Fibroblast of skin of right biceps (primary cell): ENCODE data around the gene NTF4.
"Not testable (repeated sequence)": the region's sequence is repeated elsewhere in the genome, so short reads cannot be mapped to it uniquely, and the experiment has no call there.

Experiments
- DNase-seq: peaks from one replicate; pipeline ENCODE4 v3.0.0-alpha.2; 2013

NTF4 gene

GRCh38 chr19:49056101-49056901, 8.3 kb downstream of the NTF4 start:
- DNase-seq = peak; percentile 58

DNA sequence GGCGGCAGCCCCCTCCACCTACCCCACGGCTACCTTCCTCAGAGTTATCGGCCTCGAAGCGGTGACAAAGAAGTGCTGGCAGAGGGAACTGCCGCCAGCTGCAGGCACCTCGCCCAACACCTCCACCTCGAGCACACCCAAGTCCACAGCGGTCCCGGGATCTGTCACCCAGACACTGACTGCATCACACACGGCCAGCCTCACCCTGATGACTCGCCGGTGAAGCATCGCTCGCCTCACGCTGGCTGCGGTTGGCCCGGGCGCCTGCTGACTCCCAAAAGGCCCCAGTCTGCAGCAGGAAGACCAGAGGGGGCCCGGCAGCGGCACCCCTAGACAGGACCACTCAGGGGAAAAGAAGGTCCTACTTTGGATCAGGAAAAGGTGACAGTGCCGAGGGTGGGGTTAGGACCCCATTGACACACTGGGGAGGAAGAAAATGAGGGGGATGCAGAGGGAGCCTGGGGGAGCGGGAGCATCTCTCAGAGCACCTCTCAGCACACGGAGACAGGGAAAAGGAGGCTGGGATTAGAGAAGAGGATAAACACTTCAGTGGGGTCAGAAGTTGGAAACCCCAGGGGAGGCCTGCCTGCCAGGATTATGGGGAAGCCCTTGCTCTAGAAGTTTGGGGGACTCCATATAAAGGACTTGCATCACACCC, 14.1 kb downstream of the NTF4 start:
- DNase-seq = peak; percentile 82

DNA sequence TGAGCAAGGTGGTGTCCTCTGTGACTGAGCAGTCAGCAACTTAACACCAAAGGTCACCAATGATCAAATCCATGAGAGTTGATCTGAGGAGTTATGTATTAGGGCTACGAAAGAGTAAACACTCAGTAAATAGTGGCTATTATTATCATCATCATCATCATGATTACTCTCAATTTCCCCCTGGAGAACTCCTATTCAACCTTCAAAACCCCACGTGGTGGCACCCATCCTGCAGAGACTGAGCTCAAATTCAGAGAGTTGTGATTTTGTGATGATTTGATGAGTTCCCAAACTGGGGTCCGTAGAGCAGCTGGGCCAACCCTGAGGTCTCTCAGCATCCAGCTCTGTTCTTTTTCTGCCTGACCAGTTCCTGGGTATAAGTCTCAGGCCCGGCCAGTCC, 14.8 kb downstream of the NTF4 start:
- not testable (repeated sequence) for DNase-seq

DNA sequence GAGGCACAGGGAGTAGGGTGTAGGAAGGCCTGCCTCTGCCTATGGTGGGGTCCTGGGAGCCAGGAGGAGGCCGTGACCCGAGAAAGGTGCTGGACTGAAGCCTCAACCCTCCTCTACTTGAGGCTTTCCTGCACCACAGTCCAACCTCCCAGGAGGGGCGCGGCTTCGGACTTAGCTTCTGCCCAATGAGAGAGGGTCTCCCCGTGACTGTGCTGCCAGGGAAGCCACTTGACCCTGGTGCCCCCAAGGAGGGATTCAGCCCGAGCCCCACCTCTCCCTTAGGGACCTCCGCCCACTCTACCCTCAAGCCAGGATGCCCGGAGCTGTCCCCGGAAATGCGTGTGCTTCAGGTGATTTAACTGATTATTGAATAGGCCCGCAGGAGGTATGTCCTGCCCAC, 15.6 kb downstream of the NTF4 start, which contains the start of gene CGB8:
CGB8 (minus strand) TSS at position 101 of the 400 bp plus-strand sequence. CDS start 372 bp downstream, outside the sequence.
- DNase-seq = not testable (repeated sequence)

DNA sequence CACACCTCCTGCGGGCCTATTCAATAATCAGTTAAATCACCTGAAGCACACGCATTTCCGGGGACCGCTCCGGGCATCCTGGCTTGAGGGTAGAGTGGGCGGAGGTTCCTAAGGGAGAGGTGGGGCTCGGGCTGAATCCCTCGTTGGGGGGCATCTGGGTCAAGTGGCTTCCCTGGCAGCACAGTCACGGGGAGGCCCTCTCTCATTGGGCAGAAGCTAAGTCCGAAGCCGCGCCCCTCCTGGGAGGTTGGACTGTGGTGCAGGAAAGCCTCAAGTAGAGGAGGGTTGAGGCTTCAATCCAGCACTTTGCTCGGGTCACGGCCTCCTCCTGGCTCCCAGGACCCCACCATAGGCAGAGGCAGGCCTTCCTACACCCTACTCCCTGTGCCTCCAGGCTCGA, 21.1 kb downstream of the NTF4 start, which contains the start of gene CGB5:
CGB5 (plus strand) TSS at position 301 of the 400 bp plus-strand sequence. CDS start 362 bp downstream, outside the sequence.
- not testable (repeated sequence) for DNase-seq

- not testable (repeated sequence) for DNase-seq
Measured at GRCh38 chr19:49042666-49043065, 22.0 kb downstream of the NTF4 start.

GRCh38 chr19:49042177-49042576, 22.4 kb downstream of the NTF4 start:
- peak; percentile 49 for DNase-seq

GRCh38 chr19:49039736-49040135, 24.9 kb downstream of the NTF4 start:
- not testable (repeated sequence) for DNase-seq

DNA sequence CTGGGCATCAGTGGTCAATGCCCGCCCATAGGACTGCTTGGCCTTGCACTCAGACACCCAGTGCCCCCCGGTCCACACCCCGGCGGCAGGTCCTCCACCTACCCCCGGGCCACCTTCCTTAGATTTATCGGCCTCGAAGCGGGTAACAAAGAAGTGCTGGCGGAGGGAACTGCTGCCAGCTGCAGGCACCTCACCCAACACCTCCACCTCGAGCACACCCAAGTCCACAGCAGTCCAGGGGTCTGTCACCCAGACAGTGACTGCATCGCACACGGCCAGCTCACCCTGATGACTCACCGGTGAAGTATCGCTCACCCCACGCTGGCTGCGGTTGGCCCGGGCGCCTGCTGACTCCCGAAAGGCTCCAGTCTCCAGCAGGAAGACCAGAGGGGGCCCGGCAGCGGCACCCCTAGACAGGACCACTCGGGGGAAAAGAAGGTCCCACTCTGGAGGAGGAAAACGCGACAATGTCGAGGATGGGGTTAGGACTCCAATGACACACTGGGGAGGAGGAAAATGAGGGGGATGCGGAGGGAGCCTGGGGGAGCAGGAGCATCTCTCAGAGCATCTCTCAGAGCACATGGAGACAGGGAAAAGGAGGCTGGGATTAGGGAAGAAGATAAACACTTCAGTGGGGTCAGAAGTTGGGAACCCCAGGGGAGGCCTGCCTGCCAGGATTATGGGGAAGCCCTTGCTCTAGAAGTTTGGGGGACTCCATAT, 25.9 kb downstream of the NTF4 start:
- DNase-seq = peak; percentile 80

GRCh38 chr19:49038111-49038510, 26.5 kb downstream of the NTF4 start:
- not testable (repeated sequence) for DNase-seq

DNA sequence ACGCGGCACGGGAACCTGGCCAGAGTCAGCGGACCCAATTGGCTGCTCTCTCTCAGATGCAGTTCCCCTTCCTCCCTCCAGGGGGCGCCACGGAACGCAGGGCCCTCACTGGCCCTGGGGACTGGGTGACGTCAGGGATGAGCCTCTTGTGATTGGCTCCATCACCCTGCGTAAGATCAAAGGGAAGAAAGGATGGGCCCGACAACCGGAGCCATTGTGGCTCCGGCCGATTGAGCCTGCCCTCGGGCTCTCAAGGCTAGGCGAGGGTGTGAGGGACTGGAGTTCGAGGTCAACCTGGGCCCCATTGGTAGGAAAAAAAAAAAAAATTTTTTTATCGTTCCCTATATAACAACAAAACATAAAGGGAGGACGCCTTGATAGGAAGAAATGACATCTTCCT, 27.8 kb downstream of the NTF4 start, which contains the start of gene CGB1:
CGB1 (minus strand) TSS at position 81 of the 400 bp plus-strand sequence. CDS start 184 bp downstream, outside the sequence.
- DNase-seq = not testable (repeated sequence)

- peak; percentile 28 for DNase-seq
Measured at GRCh38 chr19:49031642-49032301, 32.8 kb downstream of the NTF4 start, which contains the start of gene CGB2. CGB2 (plus strand) TSS chr19:49031890; CDS start chr19:49032096, 206 bp downstream.

GRCh38 chr19:49030323-49030722, 34.3 kb downstream of the NTF4 start:
- DNase-seq = not testable (repeated sequence)

DNA sequence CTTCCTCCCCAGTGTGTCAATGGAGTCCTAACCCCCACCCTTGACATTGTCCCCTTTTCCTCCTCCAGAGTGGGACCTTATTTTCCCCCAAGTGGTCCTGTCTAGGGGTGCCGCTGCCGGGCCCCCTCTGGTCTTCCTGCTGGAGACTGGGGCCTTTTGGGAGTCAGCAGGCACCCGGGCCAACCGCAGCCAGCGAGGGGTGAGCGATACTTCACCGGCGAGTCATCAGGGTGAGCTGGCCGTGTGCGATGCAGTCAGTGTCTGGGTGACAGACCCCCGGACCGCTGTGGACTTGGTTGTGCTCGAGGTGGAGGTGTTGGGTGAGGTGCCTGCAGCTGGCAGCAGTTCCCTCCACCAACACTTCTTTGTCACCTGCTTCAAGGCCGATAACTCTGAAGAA, 34.9 kb downstream of the NTF4 start:
- DNase-seq = peak; percentile 71

GRCh38 chr19:49028686-49029085, 35.9 kb downstream of the NTF4 start:
- not testable (repeated sequence) for DNase-seq

- DNase-seq = peak; percentile 52
Measured at GRCh38 chr19:49025599-49025998, 39.0 kb downstream of the NTF4 start.

DNA sequence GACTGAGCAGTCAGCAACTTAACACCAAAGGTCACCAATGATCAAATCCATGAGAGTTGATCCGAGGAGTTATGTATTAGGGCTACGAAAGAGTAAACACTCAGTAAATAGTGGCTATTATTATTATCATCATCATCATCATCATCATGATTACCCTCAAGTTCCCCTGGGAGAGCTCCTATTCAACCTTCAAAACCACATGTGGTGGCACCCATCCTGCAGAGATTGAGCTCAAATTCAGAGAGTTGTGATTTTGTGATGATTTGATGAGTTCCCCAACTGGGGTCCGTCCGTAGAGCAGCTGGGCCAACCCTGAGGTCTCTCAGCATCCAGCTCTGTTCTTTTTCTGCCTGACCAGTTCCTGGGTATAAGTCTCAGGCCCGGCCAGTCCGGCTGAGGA, 39.5 kb downstream of the NTF4 start:
- DNase-seq = not testable (repeated sequence)

DNA sequence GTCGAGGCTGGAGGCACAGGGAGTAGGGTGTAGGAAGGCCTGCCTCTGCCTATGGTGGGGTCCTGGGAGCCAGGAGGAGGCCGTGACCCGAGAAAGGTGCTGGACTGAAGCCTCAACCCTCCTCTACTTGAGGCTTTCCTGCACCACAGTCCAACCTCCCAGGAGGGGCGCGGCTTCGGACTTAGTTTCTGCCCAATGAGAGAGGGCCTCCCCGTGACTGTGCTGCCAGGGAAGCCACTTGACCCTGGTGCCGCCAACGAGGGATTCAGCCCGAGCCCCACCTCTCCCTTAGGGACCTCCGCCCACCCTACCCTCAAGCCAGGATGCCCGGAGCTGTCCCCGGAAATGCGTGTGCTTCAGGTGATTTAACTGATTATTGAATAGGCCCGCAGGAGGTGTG, 40.4 kb downstream of the NTF4 start, which contains the start of gene CGB3:
CGB3 (minus strand) TSS at position 101 of the 400 bp plus-strand sequence. CDS start 362 bp downstream, outside the sequence.
- not testable (repeated sequence) for DNase-seq

- DNase-seq = no peak
Measured at GRCh38 chr19:49022116-49022515, 42.5 kb downstream of the NTF4 start.

GRCh38 chr19:49020931-49021895, 43.4 kb downstream of the NTF4 start:
- DNase-seq = peak; percentile 42

GRCh38 chr19:49020342-49020741, 44.3 kb downstream of the NTF4 start:
- DNase-seq = no peak
